B cell (primary cell): Measurements from ENCODE around the gene DPYD. TPM values are rescaled to one million over a fixed set of nuclear protein-coding genes. Genes with fewer than 3 reads are reported as not detected.

Experiments
- ATAC-seq: fragments of 200-7000 bp; cut with Tn5 transposase; one replicate; pipeline ENCODE4 v1.10.0; 2021; ENCODE audit warnings: low read depth, mild to moderate bottlenecking, moderate number of reproducible peaks, moderate library complexity
- CTCF ChIA-PET: fragments of 350-600 bp; sonication (Branson Sonifier 250); formaldehyde crosslinking; loops from one replicate; lab custom pipeline; 2021; ENCODE audit warnings: antibody characterized with exemption, inconsistent platforms; lab: Charles Lee
- POLR2A ChIA-PET: fragments of 350-600 bp; sonication (Branson Sonifier 250); formaldehyde crosslinking; loops from one replicate; lab custom pipeline; 2021; ENCODE audit warnings: antibody characterized with exemption; lab: Charles Lee
- DNase-seq: peaks from one replicate; pipeline ENCODE4 v3.0.0; 2013
- H2AFZ ChIP-seq: 2 replicates; pipeline ENCODE4 v1.6.1; 2012; ENCODE audit warnings: mild to moderate bottlenecking, low read depth, low read length; ENCODE audit not compliant: insufficient read depth, poor library complexity, severe bottlenecking
- H3K27ac ChIP-seq, 2 donors: 1 replicate in 1 of 2; 2 replicates in 1 of 2; pipeline ENCODE4 v1.5.1; 2012 to 2013; ENCODE audit warnings: low read length in 2 of 2, mild to moderate bottlenecking in 2 of 2, moderate library complexity in 1 of 2
- H3K27me3 ChIP-seq, 4 experiments: fragments of 200-600 bp in 1 of 4; sonication (generic) in 1 of 4; replicated peaks in 1 of 4; 1 replicate in 2 of 4; 2 replicates in 2 of 4; pipeline versions ENCODE4 v1.6.1 to v1.7.0; 2013 to 2016; ENCODE audit warnings: low read length in 3 of 4, mild to moderate bottlenecking in 2 of 4, mixed read lengths in 1 of 4, moderate library complexity in 1 of 4; ENCODE audit not compliant: insufficient read depth in 4 of 4, control insufficient read depth in 3 of 4; ENCODE audit errors: control extremely low read depth in 1 of 4
- H3K36me3 ChIP-seq, 2 experiments: replicated peaks in 1 of 2; 1 replicate in 1 of 2; 2 replicates in 1 of 2; pipeline versions ENCODE4 v1.6.1 to v1.7.1; 2013; ENCODE audit warnings: low read length in 1 of 2; ENCODE audit not compliant: insufficient read depth in 2 of 2, control insufficient read depth in 1 of 2; ENCODE audit errors: control extremely low read depth in 1 of 2, extremely low read depth in 1 of 2
- H3K4me1 ChIP-seq, 2 donors: fragments of 200-600 bp in 1 of 2; sonication (generic) in 1 of 2; 1 replicate in 1 of 2; 2 replicates in 1 of 2; pipeline versions ENCODE4 v1.5.1 to v1.6.1; 2013 to 2017; ENCODE audit warnings: low read length in 2 of 2; ENCODE audit not compliant: control insufficient read depth in 2 of 2, insufficient read depth in 2 of 2
- H3K4me2 ChIP-seq: replicated peaks from 2 replicates; pipeline ENCODE3; 2012; ENCODE audit warnings: mild to moderate bottlenecking, low read depth, low read length; ENCODE audit not compliant: poor library complexity, severe bottlenecking
- H3K4me3 ChIP-seq, 5 experiments: fragments of 200-600 bp in 1 of 5; sonication (generic) in 1 of 5; 1 replicate in 3 of 5; 2 replicates in 2 of 5; pipeline versions ENCODE4 v1.5.1 to v1.7.0; 2011 to 2016; ENCODE audit warnings: low read length in 4 of 5, mild to moderate bottlenecking in 4 of 5, low read depth in 2 of 5, control low read depth in 1 of 5, moderate library complexity in 1 of 5; ENCODE audit not compliant: insufficient read depth in 1 of 5; ENCODE audit errors: control extremely low read depth in 1 of 5, extremely low read depth in 1 of 5
- H3K79me2 ChIP-seq: fragments of 200-600 bp; sonication (generic); one replicate; pipeline ENCODE4 v1.6.0; 2016; ENCODE audit warnings: low read length; ENCODE audit not compliant: control insufficient read depth, insufficient read depth
- H3K9ac ChIP-seq: fragments of 200-600 bp; sonication (generic); 2 replicates; pipeline ENCODE4 v1.6.1; 2017; ENCODE audit warnings: mild to moderate bottlenecking, low read length, moderate library complexity
- H3K9me3 ChIP-seq, 3 donors: one replicate each; pipeline versions ENCODE4 v1.6.1 to v1.7.1; 2013; ENCODE audit warnings: low read length in 2 of 3; ENCODE audit not compliant: control insufficient read depth in 2 of 3, insufficient read depth in 1 of 3; ENCODE audit errors: control extremely low read depth in 1 of 3
- H4K20me1 ChIP-seq: 2 replicates; pipeline ENCODE4 v1.6.0; 2012; ENCODE audit warnings: mild to moderate bottlenecking, low read length; ENCODE audit not compliant: insufficient read depth, control insufficient read depth, poor library complexity, severe bottlenecking
- H3K27ac Mint-ChIP-seq: one replicate; pipeline ENCODE4 v1.8.0; 2021; ENCODE audit warnings: mixed read lengths
- H3K27me3 Mint-ChIP-seq: one replicate; pipeline ENCODE4 v1.8.0; 2021; ENCODE audit warnings: mixed read lengths
- H3K4me1 Mint-ChIP-seq: one replicate; pipeline ENCODE4 v1.8.0; 2021; ENCODE audit warnings: mixed read lengths
- H3K4me3 Mint-ChIP-seq: one replicate; pipeline ENCODE4 v1.8.0; 2021; ENCODE audit warnings: mixed read lengths
- H3K9me3 Mint-ChIP-seq: one replicate; pipeline ENCODE4 v1.8.0; 2022; ENCODE audit warnings: mixed read lengths; ENCODE audit not compliant: insufficient read depth
- EZH2 ChIP-seq: IDR thresholded peaks from 2 replicates; pipeline ENCODE4 v1.6.1; 2012; ENCODE audit warnings: borderline replicate concordance, low read depth, mild to moderate bottlenecking, moderate library complexity, low read length; ENCODE audit not compliant: insufficient read depth, poor library complexity, severe bottlenecking
- WGBS: methylation state at CpG from one replicate; pipeline ENCODE4 v1.1.5; 2013; ENCODE audit warnings: missing lambda C conversion rate; ENCODE audit not compliant: insufficient coverage; 5-methylcytosine and 5-hydroxymethylcytosine counted together
- intact Hi-C: fragments of 100-400 bp; cut with micrococcal nuclease; formaldehyde crosslinking; loops from one replicate; pipeline ENCODE4 v1.10.0; 2022
- polyA plus RNA-seq: library from polyadenylated mRNA; depleted of rRNA; stranded (reverse); fragments of >200 nt; gene quantifications from 2 replicates; pipeline ENCODE4 v1.2.3, GENCODE V29; 2012
- total RNA-seq, 2 donors: library from RNA; stranded (reverse); fragments of 120-200 nt in 1 of 2; gene quantifications; 1 replicate in 1 of 2; 2 replicates in 1 of 2; pipeline versions ENCODE4 v1.2.3 to v1.2.4, GENCODE V29; 2013 to 2022
- TF ChIP-seq, protein P1 (sequence below): fragments of 200-600 bp; IDR thresholded peaks from one replicate; pipeline ENCODE4 v1.8.0; 2022; ENCODE audit warnings: antibody characterized with exemption, mild to moderate bottlenecking

The DPYD gene
- total and polyA plus RNA-seq, 2 donors (not counting 1 experiment from before 2014, with no cell fraction given): 4.2 to 19.0 TPM

DNA sequence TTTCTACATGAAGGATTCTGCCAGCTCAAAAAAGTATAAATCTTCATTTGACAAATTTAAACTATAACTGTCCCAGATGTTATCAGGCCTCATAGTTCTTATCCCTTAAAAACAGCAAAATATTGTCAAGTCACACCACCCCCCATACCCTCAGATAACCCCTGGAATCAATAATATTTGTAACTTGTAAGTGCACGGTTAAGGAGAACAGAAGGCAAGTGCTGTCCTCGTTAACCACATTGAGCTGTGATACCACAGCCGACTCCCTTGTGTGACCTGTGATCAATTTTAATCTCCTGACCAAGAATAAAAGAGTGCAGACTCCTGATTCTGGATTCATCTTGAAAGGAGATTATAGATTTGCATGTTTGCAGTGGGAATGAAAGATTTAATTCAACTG lies 310.7 kb downstream of the DPYD start:
- H3K4me3 ChIP-seq: no peak overlapping the region
- peaks cover 4% of the 10 kb centered on the region for H3K4me1 Mint-ChIP-seq
- ChIA-PET POLR2A (no interaction called here), CTCF (no interaction called here)
- H4K20me1 ChIP-seq: no peaks in the 10 kb centered on the region
- TF ChIP-seq, protein P1, sequence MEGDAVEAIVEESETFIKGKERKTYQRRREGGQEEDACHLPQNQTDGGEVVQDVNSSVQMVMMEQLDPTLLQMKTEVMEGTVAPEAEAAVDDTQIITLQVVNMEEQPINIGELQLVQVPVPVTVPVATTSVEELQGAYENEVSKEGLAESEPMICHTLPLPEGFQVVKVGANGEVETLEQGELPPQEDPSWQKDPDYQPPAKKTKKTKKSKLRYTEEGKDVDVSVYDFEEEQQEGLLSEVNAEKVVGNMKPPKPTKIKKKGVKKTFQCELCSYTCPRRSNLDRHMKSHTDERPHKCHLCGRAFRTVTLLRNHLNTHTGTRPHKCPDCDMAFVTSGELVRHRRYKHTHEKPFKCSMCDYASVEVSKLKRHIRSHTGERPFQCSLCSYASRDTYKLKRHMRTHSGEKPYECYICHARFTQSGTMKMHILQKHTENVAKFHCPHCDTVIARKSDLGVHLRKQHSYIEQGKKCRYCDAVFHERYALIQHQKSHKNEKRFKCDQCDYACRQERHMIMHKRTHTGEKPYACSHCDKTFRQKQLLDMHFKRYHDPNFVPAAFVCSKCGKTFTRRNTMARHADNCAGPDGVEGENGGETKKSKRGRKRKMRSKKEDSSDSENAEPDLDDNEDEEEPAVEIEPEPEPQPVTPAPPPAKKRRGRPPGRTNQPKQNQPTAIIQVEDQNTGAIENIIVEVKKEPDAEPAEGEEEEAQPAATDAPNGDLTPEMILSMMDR: no peak
- TF ChIP-seq EZH2: no peak
- intact Hi-C loops: no loop called here
- H3K27ac Mint-ChIP-seq: no peak overlapping the region
- peaks cover 0 to 4% of the 10 kb centered on the region in 2 experiments for H3K36me3 ChIP-seq
- no peaks in the 10 kb centered on the region for H3K4me1 ChIP-seq
- no peaks in the 10 kb centered on the region for H3K27me3 Mint-ChIP-seq
- H3K9me3 Mint-ChIP-seq: peaks cover 6% of the 10 kb centered on the region
- ATAC-seq (no peak), DNase-seq (no peak)
- no peak overlapping the region for H3K9ac ChIP-seq
- no peaks in the 10 kb centered on the region for H3K79me2 ChIP-seq
- H3K4me3 Mint-ChIP-seq: no peak overlapping the region
- no peaks in the 10 kb centered on the region for H3K27me3 ChIP-seq
- no peak overlapping the region for H3K27ac ChIP-seq
- WGBS: no CpG with 5 or more reads among the region's 3 CpGs
- H2AFZ ChIP-seq: no peak overlapping the region
- H3K4me2 ChIP-seq: no peak overlapping the region
- H3K9me3 ChIP-seq: peaks cover 0 to 5% (median 2%) of the 10 kb centered on the region in 3 donors

DNA sequence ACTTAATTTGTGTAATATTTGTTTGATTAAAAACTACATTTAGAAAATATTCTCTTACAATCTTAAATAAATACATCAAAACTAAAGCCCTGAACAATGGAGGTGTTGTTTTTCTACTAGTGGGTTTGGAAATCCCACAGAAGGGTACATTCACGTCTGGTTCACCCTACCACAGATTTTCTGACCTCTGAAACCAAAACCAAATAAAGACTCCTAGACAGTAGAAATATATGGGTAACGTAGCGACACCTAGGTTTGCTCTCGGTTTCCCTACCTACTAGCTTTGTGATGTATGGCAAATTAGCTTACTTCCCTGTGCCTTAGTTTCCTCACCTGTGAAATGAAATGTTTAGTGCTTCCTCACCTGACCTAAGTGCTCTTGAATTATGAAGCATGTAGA lies 312.6 kb downstream of the DPYD start:
- ChIA-PET CTCF (no interaction called here), POLR2A (no interaction called here)
- no peak overlapping the region for H3K27ac ChIP-seq
- no peak overlapping the region for H3K4me2 ChIP-seq
- H4K20me1 ChIP-seq: no peaks in the 10 kb centered on the region
- no peaks in the 10 kb centered on the region for H3K4me1 ChIP-seq
- H3K9ac ChIP-seq: no peak overlapping the region
- WGBS: no CpG with 5 or more reads among the region's 4 CpGs
- no peaks in the 10 kb centered on the region for H3K27me3 Mint-ChIP-seq
- H3K9me3 Mint-ChIP-seq: peaks cover 6% of the 10 kb centered on the region
- peaks cover 0 to 4% of the 10 kb centered on the region in 2 experiments for H3K36me3 ChIP-seq
- H2AFZ ChIP-seq: no peak overlapping the region
- no peak overlapping the region for H3K27ac Mint-ChIP-seq
- H3K27me3 ChIP-seq: no peaks in the 10 kb centered on the region
- TF ChIP-seq EZH2: no peak
- TF ChIP-seq, protein P1: no peak
- peaks cover 0 to 5% (median 2%) of the 10 kb centered on the region in 3 donors for H3K9me3 ChIP-seq
- ATAC-seq (no peak), DNase-seq (no peak)
- H3K4me3 Mint-ChIP-seq: no peak overlapping the region
- peaks cover 4% of the 10 kb centered on the region for H3K4me1 Mint-ChIP-seq
- H3K4me3 ChIP-seq: no peak overlapping the region
- intact Hi-C loops: no loop called here
- H3K79me2 ChIP-seq: no peaks in the 10 kb centered on the region
